ENCODE data around the gene PIR. TPM values are rescaled to one million over a fixed set of nuclear protein-coding genes. Genes with fewer than 3 reads are reported as not detected.

Gene PIR
- total RNA-seq, 3 donors from 2014 or later (not counting 1 experiment from before 2014, with no cell fraction given), result 0.57 TPM; not detected in 2

DNA sequence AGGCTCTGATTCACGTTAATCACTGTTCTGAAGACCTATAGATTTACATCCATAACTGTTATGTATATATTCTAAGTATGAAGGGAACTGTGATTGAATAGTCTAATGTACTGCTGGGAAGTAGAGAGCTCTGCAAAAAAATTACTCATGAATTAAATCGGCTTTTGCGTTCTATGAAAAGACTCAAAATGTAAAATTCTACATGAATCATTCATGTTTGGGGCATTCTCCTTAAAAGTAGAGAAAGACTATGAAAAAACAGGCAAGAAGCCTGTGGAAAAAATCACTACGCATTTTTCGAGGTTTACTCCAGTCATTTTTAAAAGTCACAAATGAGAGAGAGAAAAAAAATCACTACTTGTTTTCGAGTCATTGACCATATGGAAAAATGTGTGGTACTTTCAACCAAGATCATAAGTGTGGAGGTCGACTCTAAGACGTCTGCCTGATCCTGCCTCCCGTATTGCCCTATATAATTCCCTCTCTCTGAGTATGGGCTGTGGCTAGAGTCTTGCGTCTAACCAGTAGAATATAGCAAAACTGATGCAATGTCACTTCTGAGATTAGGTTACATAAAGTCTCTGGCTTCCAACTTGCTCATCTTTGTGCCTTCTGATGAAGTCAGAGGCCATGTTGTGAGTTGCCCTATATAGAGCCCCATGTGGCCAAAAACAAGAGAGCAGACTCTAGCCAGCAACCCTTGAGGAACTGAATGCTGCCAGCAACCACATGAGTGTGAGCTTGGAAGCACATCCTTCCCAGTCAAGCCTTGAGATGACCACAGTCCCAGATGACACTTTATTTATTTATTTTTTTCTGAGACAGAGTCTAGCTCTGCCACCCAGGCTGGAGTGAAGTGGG, 76.8 kb downstream of the PIR start:
- TF ChIP-seq, protein P1, sequence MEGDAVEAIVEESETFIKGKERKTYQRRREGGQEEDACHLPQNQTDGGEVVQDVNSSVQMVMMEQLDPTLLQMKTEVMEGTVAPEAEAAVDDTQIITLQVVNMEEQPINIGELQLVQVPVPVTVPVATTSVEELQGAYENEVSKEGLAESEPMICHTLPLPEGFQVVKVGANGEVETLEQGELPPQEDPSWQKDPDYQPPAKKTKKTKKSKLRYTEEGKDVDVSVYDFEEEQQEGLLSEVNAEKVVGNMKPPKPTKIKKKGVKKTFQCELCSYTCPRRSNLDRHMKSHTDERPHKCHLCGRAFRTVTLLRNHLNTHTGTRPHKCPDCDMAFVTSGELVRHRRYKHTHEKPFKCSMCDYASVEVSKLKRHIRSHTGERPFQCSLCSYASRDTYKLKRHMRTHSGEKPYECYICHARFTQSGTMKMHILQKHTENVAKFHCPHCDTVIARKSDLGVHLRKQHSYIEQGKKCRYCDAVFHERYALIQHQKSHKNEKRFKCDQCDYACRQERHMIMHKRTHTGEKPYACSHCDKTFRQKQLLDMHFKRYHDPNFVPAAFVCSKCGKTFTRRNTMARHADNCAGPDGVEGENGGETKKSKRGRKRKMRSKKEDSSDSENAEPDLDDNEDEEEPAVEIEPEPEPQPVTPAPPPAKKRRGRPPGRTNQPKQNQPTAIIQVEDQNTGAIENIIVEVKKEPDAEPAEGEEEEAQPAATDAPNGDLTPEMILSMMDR (IDR thresholded peaks at IDR 0.05), result no peak
- no peaks in the 10 kb centered on the region for H3K4me1 ChIP-seq (ENCODE audit: control insufficient read depth, insufficient read depth, low read length)
- H3K9me3 ChIP-seq (ENCODE audit: control insufficient read depth, insufficient read depth, low read length), result no peaks in the 10 kb centered on the region
- H3K27ac Mint-ChIP-seq, result no peak overlapping the region
- H3K36me3 ChIP-seq (ENCODE audit: control insufficient read depth, insufficient read depth, low read length), result no peaks in the 10 kb centered on the region
- peaks cover 3 to 37% of the 10 kb centered on the region in 2 donors for H3K27me3 Mint-ChIP-seq (ENCODE audit: low read depth in 2 of 2)
- H3K27me3 ChIP-seq (ENCODE audit: control insufficient read depth, insufficient read depth, low read length), result no peaks in the 10 kb centered on the region
- ATAC-seq (no peak), DNase-seq (no peak)
- whole genome bisulfite sequencing (ENCODE audit: insufficient coverage), result 89% methylated on average over 7 of the region's 10 CpGs
- no peaks in the 10 kb centered on the region for H3K36me3 Mint-ChIP-seq
- intact Hi-C loops (cut with micrococcal nuclease), result no loop called here
- H3K27ac ChIP-seq (ENCODE audit: low read length), result no peak overlapping the region
- H3K4me3 Mint-ChIP-seq, result no peak overlapping the region
- no peaks in the 10 kb centered on the region for H3K4me1 Mint-ChIP-seq
- H3K9me3 Mint-ChIP-seq, result peaks cover 2 to 3% of the 10 kb centered on the region in 2 donors
- H3K4me3 ChIP-seq (ENCODE audit: low read length), result no peak overlapping the region

DNA sequence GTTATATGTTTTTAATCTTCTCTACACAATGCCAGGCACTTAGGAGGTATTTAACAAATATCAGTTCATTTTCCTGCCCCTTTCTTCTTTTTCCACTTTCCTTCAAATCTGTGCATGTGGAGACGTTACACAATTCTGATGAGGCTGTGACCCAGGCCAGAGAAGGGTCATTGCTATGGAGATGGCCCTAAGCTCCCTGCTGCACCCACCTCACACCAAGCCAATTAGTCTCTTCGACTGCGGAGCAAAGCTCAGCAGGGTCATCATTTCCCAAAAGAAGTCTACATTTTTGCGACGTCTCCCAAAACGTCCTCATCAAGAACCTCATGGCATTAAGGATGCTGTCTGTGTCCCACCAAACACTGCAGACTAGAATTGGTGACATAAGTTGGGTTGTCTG, 80.0 kb downstream of the PIR start:
- Mint-ChIP-seq H3K4me3 (no peak overlapping the region), H3K4me1 (no peaks in the 10 kb centered on the region), H3K27ac (no peak overlapping the region), H3K36me3 (no peaks in the 10 kb centered on the region), H3K9me3 (peaks cover 2 to 3% of the 10 kb centered on the region in 2 donors), H3K27me3 (ENCODE audit: low read depth in 2 of 2) (peaks cover 0 to 31% of the 10 kb centered on the region in 2 donors)
- ATAC-seq (no peak), DNase-seq (no peak)
- intact Hi-C loops (cut with micrococcal nuclease), result no loop called here
- WGBS (ENCODE audit: insufficient coverage), result 94% methylated on average over 6 of the region's 6 CpGs
- Histone ChIP-seq H3K36me3 (ENCODE audit: control insufficient read depth, insufficient read depth, low read length) (no peaks in the 10 kb centered on the region), H3K27me3 (ENCODE audit: control insufficient read depth, insufficient read depth, low read length) (no peaks in the 10 kb centered on the region), H3K9me3 (ENCODE audit: control insufficient read depth, insufficient read depth, low read length) (no peaks in the 10 kb centered on the region), H3K27ac (ENCODE audit: low read length) (no peak overlapping the region), H3K4me1 (ENCODE audit: control insufficient read depth, insufficient read depth, low read length) (no peaks in the 10 kb centered on the region), H3K4me3 (ENCODE audit: low read length) (no peak overlapping the region)
- TF ChIP-seq, protein P1 (IDR thresholded peaks at IDR 0.05), result no peak

DNA sequence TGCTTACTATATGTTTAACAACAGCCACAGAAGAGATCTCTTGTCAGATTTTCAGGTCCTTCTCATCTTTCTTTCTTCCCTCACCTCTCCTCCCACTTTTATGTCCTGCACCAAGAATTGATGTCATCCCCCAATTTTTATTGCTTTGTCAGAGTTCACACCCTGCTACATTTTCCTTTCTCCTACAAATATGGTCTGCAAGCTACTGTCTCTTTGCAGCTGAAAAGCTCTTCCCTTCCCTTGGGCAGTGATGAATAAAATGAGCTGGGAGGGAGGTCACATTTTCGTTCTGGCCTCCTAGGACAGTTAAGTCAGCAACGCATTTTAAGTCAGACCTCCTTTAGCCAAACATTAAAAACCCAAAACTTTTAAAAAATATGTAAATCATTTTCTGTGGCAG, 82.2 kb downstream of the PIR start:
- TF ChIP-seq, protein P1 (IDR thresholded peaks at IDR 0.05), result no peak
- Mint-ChIP-seq H3K4me1 (no peaks in the 10 kb centered on the region), H3K27ac (no peak overlapping the region), H3K36me3 (no peaks in the 10 kb centered on the region), H3K27me3 (ENCODE audit: low read depth in 2 of 2) (peaks cover 0 to 23% of the 10 kb centered on the region in 2 donors), H3K9me3 (no peaks in the 10 kb centered on the region), H3K4me3 (no peak overlapping the region)
- Histone ChIP-seq H3K36me3 (ENCODE audit: control insufficient read depth, insufficient read depth, low read length) (no peaks in the 10 kb centered on the region), H3K9me3 (ENCODE audit: control insufficient read depth, insufficient read depth, low read length) (no peaks in the 10 kb centered on the region), H3K27me3 (ENCODE audit: control insufficient read depth, insufficient read depth, low read length) (no peaks in the 10 kb centered on the region), H3K4me1 (ENCODE audit: control insufficient read depth, insufficient read depth, low read length) (no peaks in the 10 kb centered on the region), H3K4me3 (ENCODE audit: low read length) (no peak overlapping the region), H3K27ac (ENCODE audit: low read length) (no peak overlapping the region)
- intact Hi-C loops (cut with micrococcal nuclease), result no loop called here
- no CpG with 5 or more reads among the region's 2 CpGs for WGBS (ENCODE audit: insufficient coverage)
- ATAC-seq (no peak), DNase-seq (no peak)

DNA sequence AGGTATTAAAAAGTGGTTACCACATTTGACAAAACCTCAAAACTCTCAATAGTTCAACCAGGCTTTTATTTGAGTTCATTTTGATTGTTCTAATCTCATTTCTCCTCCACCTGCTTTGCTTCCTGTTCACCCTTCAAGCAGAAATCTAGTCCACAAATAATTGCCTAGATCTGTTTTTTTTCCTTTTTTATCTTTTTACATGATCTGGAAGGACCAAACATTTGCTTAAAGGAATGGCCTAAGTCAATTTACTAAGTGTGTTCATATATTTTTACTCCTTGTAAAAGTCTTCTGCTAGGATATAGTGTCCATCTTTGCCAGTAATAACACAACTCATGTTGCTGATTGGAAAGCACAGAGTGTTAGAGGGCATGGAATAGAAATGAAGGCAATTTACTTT, 82.7 kb downstream of the PIR start:
- ATAC-seq, result no peak
- intact Hi-C loops (cut with micrococcal nuclease), result no loop called here
- TF ChIP-seq, protein P1 (IDR thresholded peaks at IDR 0.05), result no peak

More for the DNA sequence above, 82.7 kb downstream of the PIR start:
- Mint-ChIP-seq H3K9me3 (no peaks in the 10 kb centered on the region), H3K27ac (no peak overlapping the region), H3K4me3 (no peak overlapping the region), H3K27me3 (ENCODE audit: low read depth in 2 of 2) (peaks cover 0 to 23% of the 10 kb centered on the region in 2 donors), H3K4me1 (no peaks in the 10 kb centered on the region), H3K36me3 (no peaks in the 10 kb centered on the region)
- H3K36me3 ChIP-seq (ENCODE audit: control insufficient read depth, insufficient read depth, low read length), result no peaks in the 10 kb centered on the region
- H3K27me3 ChIP-seq (ENCODE audit: control insufficient read depth, insufficient read depth, low read length), result no peaks in the 10 kb centered on the region
- no peaks in the 10 kb centered on the region for H3K4me1 ChIP-seq (ENCODE audit: control insufficient read depth, insufficient read depth, low read length)
- H3K27ac ChIP-seq (ENCODE audit: low read length), result no peak overlapping the region
- H3K4me3 ChIP-seq (ENCODE audit: low read length), result no peak overlapping the region
- no peak for DNase-seq
- H3K9me3 ChIP-seq (ENCODE audit: control insufficient read depth, insufficient read depth, low read length), result no peaks in the 10 kb centered on the region

All from natural killer cell (primary cell).